NCI-H2196 treated with DMSO at 0.1 percent for 48 hours (cell line): ENCODE measurements around the gene PRSS38.

Experiments
- DNase-seq: peaks from one replicate; lab custom pipeline; 2025; ENCODE audit not compliant: unreplicated experiment; lab: John Stamatoyannopoulos, UW

PRSS38 gene

GRCh38 chr1:227885135-227885647, 69.7 kb downstream of the PRSS38 start:
- no peak for DNase-seq

- no peak for DNase-seq
These were observed 70.4 kb downstream of the PRSS38 start for GRCh38 chr1:227885648-227886502.

- DNase-seq = no peak
These were observed 71.1 kb downstream of the PRSS38 start for GRCh38 chr1:227886503-227886961.

- DNase-seq = no peak
These were observed 71.7 kb downstream of the PRSS38 start for GRCh38 chr1:227886993-227887696.

GRCh38 chr1:227887697-227888403, 72.4 kb downstream of the PRSS38 start:
- DNase-seq = no peak

GRCh38 chr1:227888404-227889046, 73.0 kb downstream of the PRSS38 start:
- no peak for DNase-seq

GRCh38 chr1:227889047-227889862, 73.8 kb downstream of the PRSS38 start:
- DNase-seq = no peak

- no peak for DNase-seq
These were observed 74.5 kb downstream of the PRSS38 start for GRCh38 chr1:227889863-227890405.

GRCh38 chr1:227890451-227891222, 75.2 kb downstream of the PRSS38 start:
- no peak for DNase-seq

- no peak for DNase-seq
These were observed 75.9 kb downstream of the PRSS38 start for GRCh38 chr1:227891223-227891954.

GRCh38 chr1:227891955-227892488, 76.5 kb downstream of the PRSS38 start:
- no peak for DNase-seq

GRCh38 chr1:227892489-227893299, 77.2 kb downstream of the PRSS38 start:
- no peak for DNase-seq

GRCh38 chr1:227893300-227893948, 77.9 kb downstream of the PRSS38 start:
- no peak for DNase-seq

GRCh38 chr1:227893949-227894721, 78.7 kb downstream of the PRSS38 start:
- no peak for DNase-seq

- no peak for DNase-seq
These were observed 79.5 kb downstream of the PRSS38 start for GRCh38 chr1:227894831-227895451.
